CD4-positive, alpha-beta T cell treated with Interleukin-6 at 100 ng/mL for 8 hours (primary cell): Measurements from ENCODE around the gene SLC6A11.

Experiments
- DNase-seq: peaks from one replicate; pipeline ENCODE4 v3.0.0-alpha.2; 2020; ENCODE audit warnings: mixed read lengths, low spot score

SLC6A11 gene

DNA sequence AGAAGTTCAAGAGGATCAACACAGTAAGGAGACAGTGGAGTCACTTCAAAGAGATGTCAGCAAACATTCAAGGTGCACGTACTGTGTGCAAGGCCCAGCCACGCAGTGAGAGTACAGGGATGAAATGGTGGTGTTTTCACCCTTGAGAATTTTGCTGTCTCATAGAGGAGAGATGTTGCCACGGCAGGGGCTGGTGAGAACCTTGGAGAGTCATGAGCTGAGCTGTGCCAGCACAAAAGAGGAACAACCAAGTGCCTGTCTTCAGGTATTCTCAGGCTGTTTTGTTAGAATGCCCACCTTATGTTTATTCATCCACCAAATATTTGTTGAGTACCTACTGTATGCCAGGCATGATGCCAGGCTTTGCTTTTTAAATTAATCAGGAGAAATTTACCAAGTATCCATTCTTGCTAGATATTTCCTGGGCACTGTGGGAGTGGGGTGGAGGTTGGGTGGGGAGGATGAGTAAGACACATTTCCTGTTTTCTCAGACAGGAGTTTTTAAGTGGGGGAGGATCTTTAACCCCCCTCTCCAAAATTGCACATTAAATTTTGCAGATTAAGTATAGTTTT, 72.6 kb downstream of the SLC6A11 start:
- no peak for DNase-seq

DNA sequence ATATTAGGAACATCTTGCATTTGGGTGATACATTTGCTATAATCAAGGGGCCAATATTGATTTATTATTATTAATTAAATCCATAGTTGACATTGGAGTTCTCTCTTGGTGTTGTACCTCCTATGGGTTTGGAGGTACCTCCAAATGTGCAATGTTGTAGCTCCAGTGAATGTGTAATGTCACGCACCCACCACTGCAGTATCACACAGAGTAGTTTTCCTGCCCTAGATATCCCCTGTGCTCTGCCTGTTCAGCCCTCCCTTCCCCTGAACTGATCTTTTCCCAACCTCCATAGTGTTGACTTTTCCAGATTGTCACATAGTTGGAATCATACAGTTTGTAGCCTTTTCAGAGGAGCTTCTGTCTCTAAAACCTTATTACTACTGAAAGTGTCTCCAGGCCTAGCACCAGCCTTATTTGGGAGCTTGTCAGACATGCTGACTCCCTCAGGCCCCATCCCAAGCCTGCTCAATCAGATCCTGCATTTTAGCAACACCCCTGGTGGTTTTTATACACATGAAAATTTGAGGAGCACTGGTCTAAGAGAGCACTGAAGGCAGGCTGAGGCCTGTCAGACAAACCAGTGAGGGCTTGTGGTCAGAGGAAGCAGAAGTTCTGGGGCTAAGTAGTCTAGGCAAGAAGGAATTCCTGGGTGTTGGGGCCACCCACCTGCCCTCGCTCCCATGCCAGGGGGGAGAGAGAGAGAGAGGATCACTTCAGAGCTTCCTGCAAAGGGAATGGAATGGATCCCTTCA, 73.4 kb downstream of the SLC6A11 start:
- no peak for DNase-seq

DNA sequence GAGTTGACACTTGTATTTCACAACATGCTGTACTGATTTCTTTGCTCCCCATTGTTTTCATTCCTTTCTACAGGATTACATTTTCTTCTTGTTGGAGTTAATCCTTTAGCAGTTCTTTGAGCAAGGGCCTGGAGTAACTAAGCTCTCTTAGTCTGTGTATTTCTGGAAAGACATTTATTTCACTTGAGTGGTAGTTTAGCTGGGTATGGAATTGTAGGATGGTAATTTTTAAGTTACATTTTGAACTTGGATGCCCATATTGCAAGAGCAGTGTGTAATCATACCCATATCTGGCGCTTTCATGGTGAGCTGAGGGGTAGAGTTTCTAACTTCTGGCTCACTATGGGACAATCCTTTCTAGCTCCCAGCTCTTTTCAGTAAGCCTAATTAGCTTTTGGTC, 74.6 kb downstream of the SLC6A11 start:
- DNase-seq = no peak

DNA sequence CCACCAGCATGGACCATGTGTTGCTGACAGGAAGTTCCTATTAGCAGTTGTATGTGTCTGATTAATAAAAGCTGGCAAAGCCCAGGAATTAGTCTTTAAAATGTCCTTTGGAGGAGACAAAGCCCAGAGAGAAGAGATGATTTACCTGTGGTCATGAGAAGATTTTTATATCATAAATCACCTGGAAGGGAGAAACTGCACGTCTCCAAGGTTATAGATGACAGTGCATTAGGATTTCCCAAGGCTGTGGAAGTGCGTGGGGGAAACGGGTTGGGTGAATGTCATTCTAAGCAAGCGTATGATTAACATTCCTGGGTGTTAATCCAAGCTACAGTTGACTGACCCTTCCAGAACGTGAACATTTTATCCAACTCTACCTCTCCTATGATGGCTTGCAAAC, 76.6 kb downstream of the SLC6A11 start:
- no peak for DNase-seq

DNA sequence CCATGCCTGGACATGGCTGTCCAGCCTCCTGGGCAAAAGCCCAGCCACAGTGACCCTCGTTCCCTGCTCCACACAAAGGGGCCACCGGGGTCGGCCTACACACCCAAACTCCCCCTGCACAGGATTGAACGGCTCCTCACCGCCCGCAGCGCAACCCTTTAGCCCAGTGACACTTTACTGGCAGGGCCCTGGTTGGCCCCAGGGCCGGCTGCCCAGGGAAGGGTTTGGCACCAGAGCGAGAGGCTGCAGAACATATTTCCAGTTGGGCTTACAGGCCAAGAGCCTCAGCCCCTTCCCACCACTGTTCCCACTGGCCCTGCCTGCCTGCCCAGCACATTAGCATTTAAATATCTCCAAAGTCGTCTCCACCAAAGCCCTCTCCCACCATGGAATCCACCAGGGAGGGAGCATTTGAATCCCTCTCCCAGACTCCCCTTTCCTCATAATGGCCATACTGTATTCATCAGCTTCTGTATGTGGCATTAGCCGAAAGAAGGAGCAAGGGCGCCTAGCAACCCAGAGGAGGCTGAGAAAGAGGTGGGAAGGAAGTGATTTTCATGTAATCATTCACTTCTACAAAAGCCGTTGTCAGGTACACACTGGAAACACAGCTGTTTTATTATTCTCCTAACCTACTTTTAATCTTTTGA, 85.4 kb downstream of the SLC6A11 start:
- DNase-seq = no peak

GRCh38 chr3:10907262-10907661, 91.2 kb downstream of the SLC6A11 start:
- DNase-seq = no peak

- no peak for DNase-seq
Measured at GRCh38 chr3:10910367-10910766, 94.3 kb downstream of the SLC6A11 start.

GRCh38 chr3:10911350-10912002, 95.4 kb downstream of the SLC6A11 start:
- no peak for DNase-seq

DNA sequence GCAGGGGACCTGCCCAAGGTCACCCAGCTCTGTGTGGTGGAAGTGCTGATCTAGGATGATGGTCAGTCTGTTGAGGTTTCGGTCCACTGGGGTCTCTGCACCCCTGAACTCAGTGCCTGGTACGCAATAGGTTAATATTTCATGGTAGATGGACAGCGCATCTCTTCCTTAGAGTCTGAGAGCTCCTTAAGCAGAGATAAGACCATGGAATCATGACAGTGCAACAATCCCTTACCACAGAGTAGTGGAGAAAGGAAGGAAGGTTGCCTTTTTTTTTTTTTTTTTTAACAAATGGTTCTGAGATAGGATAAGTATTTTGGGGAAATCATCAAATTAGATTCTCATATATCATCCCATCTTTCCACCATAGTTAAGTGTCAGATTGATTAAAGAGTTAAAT, 96.8 kb downstream of the SLC6A11 start:
- no peak for DNase-seq

- no peak for DNase-seq
Measured at GRCh38 chr3:10915376-10915775, 99.3 kb downstream of the SLC6A11 start.

- DNase-seq = no peak
Measured at GRCh38 chr3:10917176-10917575, 101.1 kb downstream of the SLC6A11 start.

DNA sequence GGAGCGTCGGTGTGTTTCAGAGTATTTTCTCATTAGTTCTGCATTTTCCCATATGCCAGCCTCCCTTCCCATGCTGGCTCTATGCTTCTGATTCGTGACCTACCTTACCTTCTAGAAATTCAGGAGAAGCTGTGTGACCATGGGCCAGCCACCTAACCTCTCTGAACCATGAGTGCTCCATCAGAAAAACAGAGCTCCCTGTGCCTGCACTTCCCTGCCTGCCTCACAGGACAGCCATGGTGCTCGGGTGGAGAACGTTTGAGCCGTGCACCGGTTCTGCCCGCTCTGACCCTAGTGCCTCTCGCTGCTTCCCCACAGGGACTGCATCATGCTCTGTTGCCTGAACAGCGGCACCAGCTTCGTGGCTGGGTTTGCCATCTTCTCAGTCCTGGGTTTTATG, 102.0 kb downstream of the SLC6A11 start:
- no peak for DNase-seq

- DNase-seq = no peak
Measured at GRCh38 chr3:10919636-10920035, 103.6 kb downstream of the SLC6A11 start.

- no peak for DNase-seq
Measured at GRCh38 chr3:10925436-10926255, 109.6 kb downstream of the SLC6A11 start.

GRCh38 chr3:10926256-10926810, 110.3 kb downstream of the SLC6A11 start:
- no peak for DNase-seq

DNA sequence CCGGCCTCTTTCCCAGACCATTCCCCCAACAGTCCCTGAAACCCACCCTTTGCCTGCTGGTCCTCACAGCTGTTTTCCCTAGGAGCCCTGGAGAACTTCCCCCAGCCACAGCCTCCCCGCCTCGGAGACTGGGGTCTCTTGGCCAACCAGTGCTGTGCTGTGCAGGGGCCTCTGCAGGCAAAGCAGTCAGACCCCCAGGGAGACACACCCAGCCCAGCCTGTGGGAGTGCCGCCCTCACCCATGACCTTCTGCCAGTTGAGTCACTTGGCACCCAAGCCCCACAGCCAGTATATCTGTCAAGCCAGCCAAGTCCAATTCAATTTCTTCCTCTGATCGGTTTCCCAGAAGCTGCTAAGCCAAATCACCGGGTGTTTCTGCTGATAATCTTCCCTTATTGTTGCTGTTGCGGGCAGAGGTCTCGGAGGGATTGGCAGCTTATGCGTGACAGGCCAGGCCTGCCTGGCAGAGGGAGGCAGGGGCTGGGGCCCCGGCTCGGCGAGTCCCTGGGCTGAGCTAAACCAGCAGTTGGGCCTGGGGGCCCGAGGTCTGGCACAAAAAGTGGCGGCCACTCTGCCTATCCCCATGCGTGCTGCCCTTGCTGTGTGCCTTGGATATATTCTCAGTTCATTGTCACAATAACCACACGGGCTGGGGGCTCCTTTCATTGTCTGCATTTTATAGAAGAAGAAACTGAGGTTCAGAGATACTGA, 110.9 kb downstream of the SLC6A11 start:
- DNase-seq = no peak

GRCh38 chr3:10927551-10927950, 111.5 kb downstream of the SLC6A11 start:
- no peak for DNase-seq

DNA sequence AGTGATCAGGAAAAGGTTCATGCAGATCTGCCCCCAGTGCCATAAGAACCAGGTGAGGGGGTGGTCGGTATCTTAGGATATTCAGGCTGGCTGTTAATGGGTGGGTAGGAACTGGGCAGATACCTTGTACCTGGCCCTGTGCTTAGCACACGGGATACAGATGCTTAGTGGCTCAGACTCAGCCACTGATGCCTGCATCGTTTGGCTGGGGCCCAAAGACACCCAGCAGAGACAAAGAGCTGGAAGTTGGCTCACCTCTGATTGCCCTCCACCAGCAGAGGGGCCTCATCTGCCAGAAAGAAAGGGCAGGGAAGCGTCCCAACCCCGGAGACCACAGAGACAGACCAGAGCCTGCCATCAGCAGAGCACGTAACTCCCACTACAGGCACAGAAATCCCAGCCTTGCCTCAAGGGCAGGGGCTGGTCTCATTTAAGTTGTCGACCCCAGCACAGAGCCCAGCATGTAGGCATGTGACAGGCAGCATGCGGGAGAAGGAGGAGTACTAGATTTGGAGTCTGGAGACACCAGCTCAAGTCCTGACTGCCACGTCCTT, 112.5 kb downstream of the SLC6A11 start:
- no peak for DNase-seq

- no peak for DNase-seq
Measured at GRCh38 chr3:10928961-10929471, 113.0 kb downstream of the SLC6A11 start.

GRCh38 chr3:10929978-10930665, 114.1 kb downstream of the SLC6A11 start:
- no peak for DNase-seq
